ENCODE measurements around the gene CPOX.

Gene CPOX

GRCh38 chr3:98596541-98597500 is 3.4 kb upstream of the CPOX start:
- no peak for DNase-seq (ENCODE audit: low read depth in 4 of 4, low spot score in 1 of 4)

DNA sequence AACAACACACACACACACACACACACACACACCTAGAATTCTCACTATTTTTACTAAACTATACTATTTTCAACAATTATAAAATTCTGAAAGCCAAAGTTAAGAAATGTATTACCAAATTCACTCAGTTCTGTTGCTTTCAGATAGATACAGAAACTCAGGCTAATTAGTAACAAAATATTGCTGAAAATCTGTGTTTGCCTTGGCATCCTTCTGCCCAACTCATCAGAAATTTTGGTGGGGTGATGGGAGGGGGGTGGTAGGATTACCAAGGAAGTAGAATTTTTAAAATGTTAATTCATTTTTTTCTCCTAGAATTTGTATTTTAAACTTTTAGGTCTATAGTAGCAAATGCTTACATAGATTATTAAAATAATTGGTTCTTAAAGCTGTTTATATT is 2.7 kb upstream of the CPOX start:
- DNase-seq (ENCODE audit: low read depth in 4 of 4, low spot score in 1 of 4): no peak

GRCh38 chr3:98594628-98595324 is 1.4 kb upstream of the CPOX start:
- DNase-seq (ENCODE audit: low read depth in 4 of 4, low spot score in 1 of 4): no peak

- DNase-seq (ENCODE audit: low read depth in 4 of 4, low spot score in 1 of 4): no peak
Observed at GRCh38 chr3:98592345-98592935, 971 bp downstream of the CPOX start.

- DNase-seq (ENCODE audit: low read depth in 4 of 4, low spot score in 1 of 4): no peak
Observed at GRCh38 chr3:98589331-98590036, 3.9 kb downstream of the CPOX start.

DNA sequence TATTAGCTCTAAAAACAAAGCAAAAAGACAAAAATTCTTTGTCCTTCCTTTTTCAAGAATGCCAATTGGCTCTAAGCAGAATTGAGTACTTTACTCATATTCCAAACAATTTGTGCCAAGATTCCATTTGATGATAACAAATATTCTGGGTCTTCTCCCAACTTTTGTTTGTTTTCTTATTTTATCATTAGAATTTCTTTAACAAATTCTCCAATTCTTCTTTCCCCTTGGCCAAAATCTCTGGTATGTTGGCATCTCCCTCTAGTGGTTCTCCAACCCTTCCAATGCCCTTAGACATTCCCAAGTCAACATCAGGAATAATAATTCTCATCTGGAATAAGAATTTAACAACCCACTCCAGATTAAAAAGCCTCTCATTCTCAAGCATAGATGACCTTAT is 5.3 kb downstream of the CPOX start:
- no peak for DNase-seq (ENCODE audit: low read depth in 4 of 4, low spot score in 1 of 4)

DNA sequence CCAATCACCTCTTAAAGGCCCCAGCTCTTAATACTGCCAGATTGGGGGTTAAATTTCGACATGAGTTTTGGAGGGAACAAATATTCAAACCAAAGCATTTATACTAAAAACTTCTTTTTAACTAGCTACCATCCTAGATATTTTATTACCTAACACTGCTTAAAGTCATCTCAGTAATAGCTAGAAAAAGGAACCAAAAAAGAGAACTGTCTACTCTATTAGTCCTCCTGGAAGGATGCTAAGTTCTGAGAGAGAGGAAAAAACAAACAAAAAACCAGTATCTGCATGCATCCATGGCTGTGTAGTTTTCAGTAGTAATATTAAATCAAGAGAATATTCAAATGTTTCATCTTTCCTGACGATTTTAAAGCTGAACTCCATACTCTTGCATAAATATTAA is 5.8 kb downstream of the CPOX start:
- DNase-seq (ENCODE audit: low read depth in 4 of 4, low spot score in 1 of 4): no peak

- DNase-seq (ENCODE audit: low read depth in 4 of 4, low spot score in 1 of 4): no peak
Observed at GRCh38 chr3:98584547-98584946, 8.9 kb downstream of the CPOX start.

DNA sequence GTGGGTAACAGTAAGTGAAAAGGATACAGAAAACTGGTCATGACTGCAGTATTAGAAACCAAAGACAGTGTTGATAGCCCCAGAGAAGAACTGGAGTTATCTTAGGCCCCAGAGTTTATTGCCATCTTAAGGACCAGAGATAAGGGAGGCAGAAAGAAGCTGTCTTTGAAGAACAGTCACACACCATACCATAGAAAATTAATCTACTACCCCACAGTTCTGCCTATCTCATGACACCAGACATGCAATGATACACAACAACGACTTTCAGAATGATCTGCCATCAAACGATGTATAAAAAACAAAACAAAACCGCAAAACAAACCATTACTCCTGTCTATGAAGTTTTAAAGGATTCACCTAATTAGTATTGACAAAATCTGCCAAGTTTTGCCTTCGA is 9.6 kb downstream of the CPOX start:
- no peak for DNase-seq (ENCODE audit: low read depth in 4 of 4, low spot score in 1 of 4)

- DNase-seq (ENCODE audit: low read depth in 4 of 4, low spot score in 1 of 4): no peak
Observed at GRCh38 chr3:98582042-98582441, 11.4 kb downstream of the CPOX start.

DNA sequence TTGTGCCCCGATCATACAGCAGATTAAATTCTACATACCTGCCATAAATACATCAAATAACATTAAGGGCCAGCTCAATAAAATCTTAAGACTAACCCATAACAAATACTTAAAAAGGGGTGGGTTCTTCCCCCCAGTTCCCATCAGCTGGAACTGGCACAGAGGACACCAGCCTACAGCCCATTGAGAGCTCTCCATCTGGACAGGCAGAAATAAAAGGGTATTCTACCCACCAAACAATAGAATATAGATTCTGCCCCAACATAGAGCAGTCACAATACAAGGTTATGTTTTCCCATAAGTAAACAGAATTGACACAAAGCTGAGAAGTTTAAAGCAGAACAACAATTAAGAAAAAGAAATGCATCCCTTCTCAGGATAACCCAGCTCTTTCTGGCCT is 11.9 kb downstream of the CPOX start:
- no peak for DNase-seq (ENCODE audit: low read depth in 4 of 4, low spot score in 1 of 4)

DNA sequence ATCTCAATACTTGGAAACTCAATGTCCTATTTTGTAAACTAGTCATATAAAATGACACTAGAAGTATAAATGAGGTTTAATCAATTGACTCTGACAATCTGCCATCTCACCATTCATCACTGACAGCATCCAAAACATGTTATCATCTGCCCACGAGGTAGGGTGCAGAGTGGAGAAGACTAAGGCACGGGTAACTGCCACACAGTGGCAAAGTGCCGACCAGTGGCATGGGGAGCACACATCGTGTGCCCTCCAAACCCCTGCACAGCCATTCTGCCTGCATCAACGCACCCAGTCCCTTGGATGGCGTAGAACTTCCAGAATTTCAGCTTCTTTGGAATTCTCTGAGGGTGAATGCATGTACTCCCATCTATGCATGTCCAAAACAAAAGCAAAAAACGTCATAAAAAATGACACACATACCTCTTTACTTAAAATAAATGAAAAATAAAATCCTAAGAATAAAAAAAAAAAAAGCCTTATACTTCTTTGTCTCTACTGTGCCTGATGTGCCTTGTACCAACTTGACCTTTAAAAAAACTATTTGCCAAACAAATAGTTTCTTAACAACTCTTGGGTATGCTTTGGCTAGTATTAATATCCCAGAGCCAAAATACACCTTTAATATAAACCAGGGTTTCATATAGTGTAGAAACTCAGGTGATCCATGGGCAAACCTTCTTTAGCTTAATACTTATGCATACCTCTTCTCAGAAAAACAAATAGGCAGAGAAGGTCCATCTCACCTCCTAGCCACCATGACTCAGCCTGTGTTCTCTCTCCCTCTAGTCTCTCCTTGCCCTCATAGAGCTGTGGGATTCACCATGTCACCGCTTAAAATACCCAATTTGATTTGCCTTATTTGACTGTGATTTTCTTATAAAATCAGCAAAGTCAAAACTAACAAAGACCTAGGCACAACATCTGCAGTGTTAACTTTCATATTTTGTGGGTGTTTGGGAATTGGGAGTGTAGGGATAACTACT is 12.7 kb downstream of the CPOX start:
- no peak for DNase-seq (ENCODE audit: low read depth in 4 of 4, low spot score in 1 of 4)

DNA sequence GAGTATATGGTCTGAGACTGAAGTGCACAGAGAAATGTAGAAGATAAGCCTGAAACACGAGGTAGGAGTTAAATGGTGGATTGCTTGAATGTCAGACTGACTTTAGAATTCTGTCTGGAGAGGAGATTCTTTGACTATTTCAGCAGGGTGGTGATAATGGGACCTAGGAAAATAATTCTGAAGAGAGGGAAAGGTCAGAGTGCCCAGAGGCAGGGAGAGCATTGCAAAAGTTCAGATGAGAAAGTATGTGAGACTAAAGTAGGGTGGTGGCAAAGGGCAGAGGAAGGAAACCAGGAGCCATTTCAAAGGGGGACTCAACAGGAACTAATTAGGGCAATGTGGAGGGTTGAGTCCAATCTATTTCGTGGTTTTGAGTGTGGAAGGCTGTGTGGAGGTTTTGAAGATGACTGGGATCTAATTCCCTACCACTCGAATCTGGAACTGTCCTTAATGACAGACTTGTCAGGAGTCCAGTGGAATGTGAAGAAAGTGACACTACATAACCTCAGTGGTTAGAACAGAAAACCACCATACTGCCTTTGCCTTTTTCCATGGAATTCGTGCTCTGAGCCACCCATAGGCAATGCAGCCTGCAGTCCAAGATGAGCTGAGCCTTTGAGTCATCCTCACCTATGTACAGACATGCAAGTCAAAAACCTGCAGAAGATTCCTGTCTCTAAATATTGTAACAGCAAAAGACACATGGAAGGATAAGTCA is 16.1 kb downstream of the CPOX start:
- no peak for DNase-seq (ENCODE audit: low read depth in 4 of 4, low spot score in 1 of 4)

GRCh38 chr3:98574132-98574531 is 19.3 kb downstream of the CPOX start:
- no peak for DNase-seq (ENCODE audit: low read depth in 4 of 4, low spot score in 1 of 4)

DNA sequence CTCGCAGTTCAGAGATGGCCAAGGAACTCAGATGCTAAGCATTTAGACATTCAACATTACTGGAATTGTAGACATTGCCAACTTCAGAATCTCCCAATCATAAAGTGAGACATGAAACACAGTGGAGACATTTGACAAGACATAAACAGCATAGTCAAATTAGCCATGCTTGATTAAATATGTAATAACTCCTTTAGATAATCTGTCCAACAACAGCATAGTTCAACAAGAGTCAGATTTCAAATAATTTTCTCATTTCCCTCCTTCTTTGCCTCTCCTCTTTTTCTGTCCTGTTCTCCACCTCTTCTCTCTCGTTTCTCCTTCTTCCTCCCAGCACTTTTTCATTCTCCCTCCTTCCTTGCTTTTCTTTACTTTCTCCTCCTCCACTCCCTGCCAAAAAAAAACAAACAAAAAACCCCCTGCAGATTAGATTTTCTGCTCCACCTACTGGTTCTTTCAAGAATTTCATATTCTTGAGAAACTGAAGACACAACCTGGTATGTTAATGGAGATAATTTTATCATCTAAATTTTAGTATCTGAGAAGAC is 20.2 kb downstream of the CPOX start:
- DNase-seq (ENCODE audit: low read depth in 4 of 4, low spot score in 1 of 4): no peak

DNA sequence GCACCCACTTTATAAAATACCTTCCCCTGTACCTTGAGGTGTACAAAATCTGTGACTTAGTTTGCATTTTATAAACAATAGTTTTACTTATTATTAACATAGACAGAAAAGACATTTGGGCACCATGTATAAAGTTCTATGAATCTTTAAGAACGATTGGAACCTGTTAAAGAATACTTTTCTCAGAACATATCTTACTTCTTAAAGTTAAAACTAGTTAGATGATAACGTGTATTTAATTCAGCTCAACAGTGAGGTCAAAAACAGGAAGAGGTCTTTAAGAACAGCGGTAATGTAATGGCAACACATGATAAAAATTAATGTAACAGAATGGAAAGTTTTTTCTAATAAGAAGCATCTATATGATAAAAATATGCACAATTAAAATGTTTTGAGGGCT is 25.0 kb downstream of the CPOX start:
- no peak for DNase-seq (ENCODE audit: low read depth in 4 of 4, low spot score in 1 of 4)

GRCh38 chr3:98567666-98568270 is 25.6 kb downstream of the CPOX start:
- DNase-seq (ENCODE audit: low read depth in 4 of 4, low spot score in 1 of 4): no peak

DNA sequence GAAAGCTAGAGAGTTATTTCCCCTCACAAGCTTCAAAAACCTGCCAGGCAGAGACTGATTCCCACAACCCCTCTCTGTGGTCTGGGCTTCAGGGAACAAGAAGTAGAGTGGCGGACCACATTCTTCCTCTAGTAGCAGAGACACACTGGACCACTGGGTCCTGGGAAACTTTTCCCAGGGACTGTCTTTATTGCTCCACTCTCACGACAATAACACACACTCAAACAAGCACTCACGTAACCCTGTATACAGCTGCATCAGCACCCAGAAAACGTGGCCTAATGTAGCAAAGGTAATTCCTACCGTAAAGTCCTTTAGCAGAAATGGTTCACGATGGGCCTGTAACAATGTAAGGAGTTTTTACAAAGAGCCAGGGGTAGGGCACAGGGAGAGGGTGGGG is 27.6 kb downstream of the CPOX start:
- no peak for DNase-seq (ENCODE audit: low read depth in 4 of 4, low spot score in 1 of 4)

DNA sequence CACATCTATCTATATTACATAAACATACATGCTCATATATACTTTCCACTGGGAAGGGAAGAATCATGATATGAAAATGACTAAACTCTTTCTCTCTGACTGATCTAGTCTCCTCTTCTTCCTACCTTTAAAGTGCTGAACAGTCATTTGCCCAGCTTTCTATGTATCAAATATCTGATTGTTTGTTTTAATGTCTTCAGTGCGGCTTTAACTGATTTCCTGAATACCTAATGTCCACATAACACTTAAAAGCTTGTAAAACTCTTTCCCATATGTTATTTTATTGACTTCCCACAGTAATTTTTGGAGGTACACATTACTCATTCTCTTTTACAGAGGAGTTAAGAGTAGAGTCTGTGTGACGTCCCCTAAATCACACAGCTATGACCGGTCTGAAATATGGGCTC is 28.2 kb downstream of the CPOX start:
- DNase-seq (ENCODE audit: low read depth in 4 of 4, low spot score in 1 of 4): no peak

All from stimulated activated CD4-positive, alpha-beta T cell treated with anti-CD3 and anti-CD28 coated beads, Interleukin-1b, Interleukin-23, amount 100 ng/mL, for 24 hours (primary cell).